ENCODE data around the gene DENND1B.

DNA sequence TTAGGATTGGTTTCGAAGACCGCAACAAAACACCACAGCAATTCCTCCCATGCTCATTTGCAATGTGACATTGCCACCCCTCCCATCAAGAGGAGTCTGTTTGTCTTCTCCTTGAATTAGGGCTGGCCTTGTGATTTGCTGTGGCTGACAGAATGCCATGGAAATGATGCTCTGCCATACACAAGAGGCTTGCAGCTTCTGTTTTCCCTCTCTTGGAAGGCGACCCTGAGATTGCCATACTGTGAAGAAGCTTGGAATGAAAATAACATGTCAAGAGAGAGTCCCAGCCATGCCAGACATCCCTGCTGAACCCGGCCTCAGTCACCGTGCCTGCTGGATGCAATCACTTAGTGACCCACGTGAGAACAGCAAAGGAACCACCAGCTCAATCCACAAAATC is 294.8 kb downstream of the DENND1B start:
- TF ChIP-seq, protein P1, sequence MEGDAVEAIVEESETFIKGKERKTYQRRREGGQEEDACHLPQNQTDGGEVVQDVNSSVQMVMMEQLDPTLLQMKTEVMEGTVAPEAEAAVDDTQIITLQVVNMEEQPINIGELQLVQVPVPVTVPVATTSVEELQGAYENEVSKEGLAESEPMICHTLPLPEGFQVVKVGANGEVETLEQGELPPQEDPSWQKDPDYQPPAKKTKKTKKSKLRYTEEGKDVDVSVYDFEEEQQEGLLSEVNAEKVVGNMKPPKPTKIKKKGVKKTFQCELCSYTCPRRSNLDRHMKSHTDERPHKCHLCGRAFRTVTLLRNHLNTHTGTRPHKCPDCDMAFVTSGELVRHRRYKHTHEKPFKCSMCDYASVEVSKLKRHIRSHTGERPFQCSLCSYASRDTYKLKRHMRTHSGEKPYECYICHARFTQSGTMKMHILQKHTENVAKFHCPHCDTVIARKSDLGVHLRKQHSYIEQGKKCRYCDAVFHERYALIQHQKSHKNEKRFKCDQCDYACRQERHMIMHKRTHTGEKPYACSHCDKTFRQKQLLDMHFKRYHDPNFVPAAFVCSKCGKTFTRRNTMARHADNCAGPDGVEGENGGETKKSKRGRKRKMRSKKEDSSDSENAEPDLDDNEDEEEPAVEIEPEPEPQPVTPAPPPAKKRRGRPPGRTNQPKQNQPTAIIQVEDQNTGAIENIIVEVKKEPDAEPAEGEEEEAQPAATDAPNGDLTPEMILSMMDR (IDR thresholded peaks at IDR 0.05; ENCODE audit: low read length): no peak
- no peak for TF ChIP-seq EZH2 (optimal IDR thresholded peaks at IDR 0.05; ENCODE audit: low read depth, low read length)

Data from MM.1S (cell line).